ENCODE results near the gene RABGAP1.

- TF ChIP-seq POLR2A (IDR thresholded peaks at IDR 0.05) (no peak), EP300 (IDR thresholded peaks at IDR 0.05) (no peak), CTCF (IDR thresholded peaks at IDR 0.05) (no peak)
Measured at GRCh38 chr9:122949696-122950095, 8.9 kb downstream of the RABGAP1 start.
